Mammary epithelial cell (primary cell): Measurements from ENCODE around the gene LY6G6D.

Source experiments
- EZH2 ChIP-seq: IDR thresholded peaks from 2 replicates; pipeline ENCODE4 v1.6.1; 2012; ENCODE audit warnings: low read length, inconsistent platforms, borderline replicate concordance
- TF ChIP-seq, protein P1 (sequence below), 2 donors: IDR thresholded peaks in 1 of 2; conservative IDR thresholded peaks in 1 of 2; 2 replicates each; pipeline ENCODE4 v1.5.1; 2011 to 2012; ENCODE audit warnings: inconsistent platforms in 2 of 2, low read length in 2 of 2, mild to moderate bottlenecking in 2 of 2, control low read depth in 1 of 2, low read depth in 1 of 2; ENCODE audit not compliant: insufficient read depth in 1 of 2; ENCODE audit errors: extremely low read depth in 1 of 2

DNA sequence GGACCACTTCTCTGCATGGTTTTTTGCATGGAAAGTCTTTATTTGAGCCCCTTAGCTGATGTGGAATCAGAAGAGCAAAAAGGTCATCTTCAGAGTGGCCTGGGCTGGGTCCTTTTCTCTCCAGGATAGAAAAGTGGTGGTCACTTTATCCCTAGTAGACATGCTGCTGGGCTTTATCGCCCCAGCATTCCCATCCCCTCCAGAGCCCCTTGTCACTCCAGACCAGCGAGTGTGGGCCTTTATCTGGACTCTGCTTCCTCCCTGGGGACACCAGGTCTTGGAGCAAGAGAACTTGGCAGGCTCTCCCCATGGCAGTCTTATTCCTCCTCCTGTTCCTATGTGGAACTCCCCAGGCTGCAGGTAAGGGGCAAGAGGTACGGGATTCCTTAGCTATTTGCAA lies 8.5 kb upstream of the LY6G6D start, which contains the start of gene LY6G6F:
- TF ChIP-seq, protein P1, sequence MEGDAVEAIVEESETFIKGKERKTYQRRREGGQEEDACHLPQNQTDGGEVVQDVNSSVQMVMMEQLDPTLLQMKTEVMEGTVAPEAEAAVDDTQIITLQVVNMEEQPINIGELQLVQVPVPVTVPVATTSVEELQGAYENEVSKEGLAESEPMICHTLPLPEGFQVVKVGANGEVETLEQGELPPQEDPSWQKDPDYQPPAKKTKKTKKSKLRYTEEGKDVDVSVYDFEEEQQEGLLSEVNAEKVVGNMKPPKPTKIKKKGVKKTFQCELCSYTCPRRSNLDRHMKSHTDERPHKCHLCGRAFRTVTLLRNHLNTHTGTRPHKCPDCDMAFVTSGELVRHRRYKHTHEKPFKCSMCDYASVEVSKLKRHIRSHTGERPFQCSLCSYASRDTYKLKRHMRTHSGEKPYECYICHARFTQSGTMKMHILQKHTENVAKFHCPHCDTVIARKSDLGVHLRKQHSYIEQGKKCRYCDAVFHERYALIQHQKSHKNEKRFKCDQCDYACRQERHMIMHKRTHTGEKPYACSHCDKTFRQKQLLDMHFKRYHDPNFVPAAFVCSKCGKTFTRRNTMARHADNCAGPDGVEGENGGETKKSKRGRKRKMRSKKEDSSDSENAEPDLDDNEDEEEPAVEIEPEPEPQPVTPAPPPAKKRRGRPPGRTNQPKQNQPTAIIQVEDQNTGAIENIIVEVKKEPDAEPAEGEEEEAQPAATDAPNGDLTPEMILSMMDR (conservative IDR thresholded peaks at IDR 0.05 in 1 of 2, IDR thresholded peaks at IDR 0.05 in 1 of 2; ENCODE audit: extremely low read depth in 1 of 2, insufficient read depth in 1 of 2, low read depth in 1 of 2, low read length in 2 of 2): no peak
- no peak for TF ChIP-seq EZH2
